Posterior cingulate gyrus (tissue), 11 donors: ENCODE results near the gene CTNND1.
"Not testable (repeated sequence)": the region's sequence is repeated elsewhere in the genome, so short reads cannot be mapped to it uniquely, and the experiment has no call there.

Source experiments
- DNase-seq, 10 donors: peaks; one replicate each; pipeline versions ENCODE4 v3.0.0 to v3.0.0-alpha.2; 2020 to 2021; ENCODE audit warnings: mixed read lengths in 3 of 10
- intact Hi-C: fragments of 100-400 bp; cut with DNase I; formaldehyde crosslinking; loops from one replicate; pipeline ENCODE4 v1.15.1; 2023

The CTNND1 gene

GRCh38 chr11:57834852-57835251 is 73.2 kb downstream of the CTNND1 start:
- intact Hi-C loops: no loop called here
- DNase-seq: no peak

GRCh38 chr11:57838609-57839008 is 77.0 kb downstream of the CTNND1 start:
- DNase-seq, intact Hi-C loops: not testable (repeated sequence)

GRCh38 chr11:57842873-57843272 is 81.3 kb downstream of the CTNND1 start:
- intact Hi-C loops: no loop called here
- no peak for DNase-seq

GRCh38 chr11:57867966-57868365 is 106.4 kb downstream of the CTNND1 start:
- intact Hi-C loops: no loop called here
- no peak for DNase-seq

- DNase-seq: no peak
- intact Hi-C loops: no loop called here
Observed at GRCh38 chr11:57868491-57868890, 106.9 kb downstream of the CTNND1 start.
